Transverse colon (tissue), 4 donors: ENCODE data around the gene DKC1.

ENCODE experiments used
- CTCF ChIP-seq, 5 experiments: fragments of 200-600 bp in 3 of 5; fragments of 450-650 bp in 2 of 5; sonication (generic) in 3 of 5; IDR thresholded peaks; 1 replicate in 2 of 5; 2 replicates in 3 of 5; pipeline ENCODE4 v1.5.1; 2016 to 2017; ENCODE audit warnings: antibody characterized with exemption in 5 of 5, inconsistent platforms in 3 of 5, mild to moderate bottlenecking in 2 of 5, moderate library complexity in 1 of 5
- POLR2AphosphoS5 ChIP-seq, 3 donors: sonication (generic); formaldehyde crosslinking; IDR thresholded peaks; one replicate each; pipeline ENCODE4 v1.6.1; 2016; ENCODE audit warnings: antibody characterized with exemption in 3 of 3

GRCh38 chrX:154800478-154801210 lies 38.0 kb downstream of the DKC1 start:
- TF ChIP-seq CTCF (IDR thresholded peaks at IDR 0.05) (no peak), POLR2AphosphoS5 (IDR thresholded peaks at IDR 0.05) (no peak)
